ENCODE measurements around the gene CABLES1. TPM values are rescaled to one million over a fixed set of nuclear protein-coding genes. Genes with fewer than 3 reads are reported as not detected.

CABLES1 gene, protein sequence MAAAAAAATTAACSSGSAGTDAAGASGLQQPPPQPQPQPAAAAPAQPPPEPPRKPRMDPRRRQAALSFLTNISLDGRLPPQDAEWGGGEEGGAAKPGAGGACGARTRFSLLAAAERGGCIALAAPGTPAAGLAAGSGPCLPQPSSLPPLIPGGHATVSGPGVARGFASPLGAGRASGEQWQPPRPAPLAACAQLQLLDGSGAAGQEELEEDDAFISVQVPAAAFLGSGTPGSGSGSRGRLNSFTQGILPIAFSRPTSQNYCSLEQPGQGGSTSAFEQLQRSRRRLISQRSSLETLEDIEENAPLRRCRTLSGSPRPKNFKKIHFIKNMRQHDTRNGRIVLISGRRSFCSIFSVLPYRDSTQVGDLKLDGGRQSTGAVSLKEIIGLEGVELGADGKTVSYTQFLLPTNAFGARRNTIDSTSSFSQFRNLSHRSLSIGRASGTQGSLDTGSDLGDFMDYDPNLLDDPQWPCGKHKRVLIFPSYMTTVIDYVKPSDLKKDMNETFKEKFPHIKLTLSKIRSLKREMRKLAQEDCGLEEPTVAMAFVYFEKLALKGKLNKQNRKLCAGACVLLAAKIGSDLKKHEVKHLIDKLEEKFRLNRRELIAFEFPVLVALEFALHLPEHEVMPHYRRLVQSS
- total RNA-seq, result 11.9 and 18.5 TPM in 2 replicates

GRCh38 chr18:23134780-23135549, at the start of gene CABLES1:
Gene CABLES1 (plus strand): TSS chr18:23135485. CDS start chr18:23135763, 278 bp downstream.

Other genes with a start within 250 kb of the CABLES1 start
- 17.1 and 27.9 TPM in 2 replicates for gene RBBP8, start 202.2 kb upstream of the CABLES1 start, total RNA-seq

Measured in mammary microvascular endothelial cell (primary cell).